ENCODE measurements around the gene PBXIP1. TPM values are rescaled to one million over a fixed set of nuclear protein-coding genes. Genes with fewer than 3 reads are reported as not detected.

Gene PBXIP1
- total RNA-seq, 4 donors from 2014 or later = 41.4 to 67.4 (median 61.3) TPM

DNA sequence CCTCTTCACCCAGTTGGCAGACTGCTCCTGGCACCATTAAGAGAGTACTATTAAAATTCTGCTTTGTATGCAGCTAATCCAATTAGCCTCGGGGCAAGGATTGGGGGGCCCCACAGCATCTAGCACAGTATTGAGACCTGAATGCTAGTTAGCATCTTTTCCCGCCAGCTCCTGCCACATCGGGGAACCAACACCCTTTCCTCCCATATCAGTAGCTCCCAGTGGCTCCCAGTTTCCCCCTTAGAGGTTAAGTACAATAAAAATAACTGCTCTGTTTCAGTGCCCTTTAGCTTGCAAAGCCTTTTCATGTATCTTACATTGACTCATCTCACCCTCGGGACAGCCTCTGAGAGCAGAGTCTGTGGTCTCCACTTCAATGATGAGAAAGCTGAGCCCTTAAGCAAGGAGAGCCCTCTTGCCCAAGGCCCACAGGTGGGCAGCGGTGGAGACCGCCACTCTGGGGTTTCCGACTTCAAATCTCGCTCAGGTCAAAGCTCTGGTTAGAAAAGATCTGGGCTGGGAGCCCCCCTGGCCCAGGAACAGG is 15.2 kb downstream of the PBXIP1 start:
- no peaks in the 10 kb centered on the region for H3K9me3 ChIP-seq
- H3K27me3 ChIP-seq = no peaks in the 10 kb centered on the region
- 60% methylated on average over 8 of the region's 8 CpGs for WGBS
- peak overlapping the region; percentile 27 for H3K27ac ChIP-seq
- no peak overlapping the region for H3K4me3 ChIP-seq
- peaks cover 80% of the 10 kb centered on the region for H3K4me1 ChIP-seq
- H3K36me3 ChIP-seq = peaks cover 11% of the 10 kb centered on the region
- no peak for DNase-seq (ENCODE audit: low spot score in 2 of 2)
- TF ChIP-seq POLR2AphosphoS5 (IDR thresholded peaks at IDR 0.05) (no peak), POLR2A (IDR thresholded peaks at IDR 0.05) (no peak), CTCF (IDR thresholded peaks at IDR 0.05) (no peak), EP300 (IDR thresholded peaks at IDR 0.05) (no peak)

- Histone ChIP-seq H3K4me3 (no peak overlapping the region), H3K27me3 (no peaks in the 10 kb centered on the region), H3K27ac (peak overlapping the region; percentile 94), H3K9me3 (no peaks in the 10 kb centered on the region), H3K36me3 (peaks cover 6% of the 10 kb centered on the region), H3K4me1 (peaks cover 84% of the 10 kb centered on the region)
- WGBS = 50% methylated on average over 1 of the region's 1 CpG
- TF ChIP-seq EP300 (IDR thresholded peaks at IDR 0.05) = no peak
- no peak for TF ChIP-seq POLR2A (IDR thresholded peaks at IDR 0.05)
- no peak for TF ChIP-seq CTCF (IDR thresholded peaks at IDR 0.05)
- TF ChIP-seq POLR2AphosphoS5 (IDR thresholded peaks at IDR 0.05) = no peak
- DNase-seq (ENCODE audit: low spot score in 2 of 2) = no peak
Observed at GRCh38 chr1:154940213-154940560, 15.7 kb downstream of the PBXIP1 start.

GRCh38 chr1:154938604-154939399 is 17.1 kb downstream of the PBXIP1 start:
- H3K4me3 ChIP-seq = no peak overlapping the region
- H3K36me3 ChIP-seq = no peaks in the 10 kb centered on the region
- no peaks in the 10 kb centered on the region for H3K27me3 ChIP-seq
- peaks cover 79% of the 10 kb centered on the region for H3K4me1 ChIP-seq
- no peak for DNase-seq (ENCODE audit: low spot score in 2 of 2)
- peak overlapping the region; percentile 94 for H3K27ac ChIP-seq
- no peaks in the 10 kb centered on the region for H3K9me3 ChIP-seq
- 83% methylated on average over 7 of the region's 7 CpGs for WGBS
- TF ChIP-seq CTCF (IDR thresholded peaks at IDR 0.05) = no peak

DNA sequence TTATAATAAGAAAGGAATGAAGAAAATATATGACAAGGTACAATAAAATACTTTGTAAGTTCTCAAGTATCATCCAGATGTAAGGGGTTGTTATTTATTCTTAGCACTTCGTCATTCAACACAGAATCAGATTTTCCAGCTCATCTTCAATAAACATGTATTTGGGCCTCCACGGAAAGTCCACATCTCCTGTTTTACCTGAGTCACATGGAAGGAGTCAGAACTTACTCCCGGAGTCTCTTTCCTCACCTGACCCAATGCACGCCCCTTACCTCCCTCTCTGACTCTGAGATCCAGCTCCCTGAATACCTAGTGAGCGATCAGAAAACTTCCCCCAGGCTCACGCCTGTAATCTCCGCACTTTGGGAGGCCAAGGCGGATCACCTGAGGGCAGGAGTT is 17.9 kb downstream of the PBXIP1 start:
- Histone ChIP-seq H3K4me1 (peaks cover 71% of the 10 kb centered on the region), H3K27ac (peak overlapping the region; percentile 94), H3K27me3 (no peaks in the 10 kb centered on the region), H3K9me3 (no peaks in the 10 kb centered on the region), H3K36me3 (no peaks in the 10 kb centered on the region), H3K4me3 (peak overlapping the region; percentile 77)
- DNase-seq (ENCODE audit: low spot score in 2 of 2) = no peak
- no peak for TF ChIP-seq POLR2AphosphoS5 (IDR thresholded peaks at IDR 0.05)
- no peak for TF ChIP-seq EP300 (IDR thresholded peaks at IDR 0.05)
- no peak for TF ChIP-seq POLR2A (IDR thresholded peaks at IDR 0.05)
- no peak for TF ChIP-seq CTCF (IDR thresholded peaks at IDR 0.05)
- 60% methylated on average over 8 of the region's 8 CpGs for WGBS

DNA sequence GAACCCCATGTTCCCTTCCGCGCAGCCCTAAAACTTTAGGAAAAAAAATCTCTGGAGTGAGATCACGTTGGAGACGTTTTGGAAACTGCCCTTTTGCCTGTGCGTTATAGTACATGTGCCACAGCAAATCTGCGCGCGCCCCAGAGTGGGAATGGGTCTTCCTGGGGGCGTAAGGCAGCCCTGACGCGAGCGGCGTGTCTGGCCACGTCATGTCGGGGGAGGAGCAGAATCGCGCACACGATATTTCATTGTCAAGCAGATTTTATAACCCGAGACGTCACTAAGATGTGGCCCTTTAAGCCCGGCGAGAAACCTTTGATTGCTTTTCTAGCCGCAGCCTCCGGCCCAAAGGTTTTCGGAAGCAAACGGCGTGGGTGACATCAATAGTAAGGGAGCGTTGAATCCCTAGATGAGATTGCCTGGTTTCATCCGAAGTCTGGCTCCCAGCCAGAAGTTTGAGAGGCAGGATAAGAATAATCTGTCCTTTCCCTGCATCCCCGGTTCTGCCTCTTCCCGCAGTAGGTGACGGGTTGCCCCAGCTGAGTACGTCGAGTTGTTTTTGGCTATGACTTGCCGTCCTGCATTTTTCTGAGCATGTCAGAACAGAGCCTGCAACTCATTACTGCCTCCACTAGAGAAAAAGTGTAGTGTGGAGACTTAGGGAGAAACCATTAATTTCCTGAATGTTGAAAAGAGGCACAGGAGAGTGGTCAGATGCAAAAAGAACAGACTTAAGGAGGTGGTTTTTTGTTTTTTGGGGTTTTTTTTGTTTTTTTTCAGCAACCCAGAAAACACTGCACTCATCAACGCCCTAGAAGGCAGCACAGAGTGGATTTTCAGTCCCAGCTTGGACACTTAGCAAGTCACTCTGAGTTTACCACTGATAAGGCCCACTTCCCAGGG is 18.6 kb downstream of the PBXIP1 start:
- TF ChIP-seq POLR2A (IDR thresholded peaks at IDR 0.05) = peak; percentile 22 to 62
- peak in 2 of 3 donors; percentile 20 to 67 for TF ChIP-seq POLR2AphosphoS5 (IDR thresholded peaks at IDR 0.05)
- TF ChIP-seq EP300 (IDR thresholded peaks at IDR 0.05) = no peak
- peak in 1 of 2 donors; percentile 22 for TF ChIP-seq CTCF (IDR thresholded peaks at IDR 0.05)
- H3K4me1 ChIP-seq = peaks cover 67% of the 10 kb centered on the region

More for the DNA sequence above, 18.6 kb downstream of the PBXIP1 start:
- DNase-seq (ENCODE audit: low spot score in 2 of 2) = peak; percentile 95 to 97
- Histone ChIP-seq H3K9me3 (no peaks in the 10 kb centered on the region), H3K4me3 (peak overlapping the region; percentile 77), H3K27me3 (no peaks in the 10 kb centered on the region), H3K36me3 (no peaks in the 10 kb centered on the region), H3K27ac (peak overlapping the region; percentile 94)
- WGBS = under 1% methylated on average over 26 of the region's 36 CpGs

Measured in suprapubic skin (tissue), 4 donors.